ENCODE results near the gene MACROD2.
"Not testable (repeated sequence)": the region's sequence is repeated elsewhere in the genome, so short reads cannot be mapped to it uniquely, and the experiment has no call there.

Gene MACROD2

GRCh38 chr20:14889496-14890255, 894.4 kb downstream of the MACROD2 start:
- no peak for DNase-seq

- DNase-seq: no peak
Observed at GRCh38 chr20:14890713-14891112, 895.4 kb downstream of the MACROD2 start.

DNA sequence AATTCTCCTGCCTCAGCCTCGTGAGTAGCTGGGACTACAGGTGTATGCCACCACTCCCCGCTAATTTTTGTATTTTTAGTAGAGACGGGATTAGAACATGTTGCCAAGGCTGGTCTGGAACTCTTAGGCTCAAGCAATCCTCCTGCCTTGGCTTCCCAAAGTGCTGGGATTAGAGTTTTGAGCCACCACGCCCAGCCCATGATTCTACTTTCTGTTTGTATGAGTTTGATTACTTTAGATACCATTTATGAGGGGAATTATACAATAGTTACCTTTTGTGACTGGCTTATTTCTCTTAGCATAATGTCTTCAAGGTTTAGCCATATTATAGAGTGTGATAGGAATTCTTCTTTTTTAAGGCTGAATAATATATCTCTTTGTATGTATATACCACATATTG, 897.5 kb downstream of the MACROD2 start:
- DNase-seq: no peak

DNA sequence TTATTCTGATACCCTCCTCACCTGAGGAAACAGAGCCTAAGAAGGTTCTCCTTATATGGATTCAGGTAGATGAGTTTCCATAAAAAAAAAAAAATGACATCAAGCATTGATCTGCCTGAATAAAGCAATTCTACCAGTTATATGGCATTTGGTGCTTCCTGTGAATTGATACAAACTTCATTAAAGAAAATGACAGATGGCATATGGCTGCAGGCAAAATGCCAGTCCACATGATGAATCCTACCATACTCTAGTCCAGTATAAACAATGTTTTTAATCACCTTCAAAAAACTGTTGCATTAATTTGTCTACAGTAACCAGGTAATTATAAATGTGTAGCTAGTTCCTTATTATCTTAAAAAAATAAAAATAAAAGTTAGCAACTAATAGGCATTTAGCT, 901.3 kb downstream of the MACROD2 start:
- DNase-seq: no peak

GRCh38 chr20:14897608-14898007, 902.3 kb downstream of the MACROD2 start:
- DNase-seq: no peak

- no peak for DNase-seq
Observed at GRCh38 chr20:14902432-14903089, 907.2 kb downstream of the MACROD2 start.

DNA sequence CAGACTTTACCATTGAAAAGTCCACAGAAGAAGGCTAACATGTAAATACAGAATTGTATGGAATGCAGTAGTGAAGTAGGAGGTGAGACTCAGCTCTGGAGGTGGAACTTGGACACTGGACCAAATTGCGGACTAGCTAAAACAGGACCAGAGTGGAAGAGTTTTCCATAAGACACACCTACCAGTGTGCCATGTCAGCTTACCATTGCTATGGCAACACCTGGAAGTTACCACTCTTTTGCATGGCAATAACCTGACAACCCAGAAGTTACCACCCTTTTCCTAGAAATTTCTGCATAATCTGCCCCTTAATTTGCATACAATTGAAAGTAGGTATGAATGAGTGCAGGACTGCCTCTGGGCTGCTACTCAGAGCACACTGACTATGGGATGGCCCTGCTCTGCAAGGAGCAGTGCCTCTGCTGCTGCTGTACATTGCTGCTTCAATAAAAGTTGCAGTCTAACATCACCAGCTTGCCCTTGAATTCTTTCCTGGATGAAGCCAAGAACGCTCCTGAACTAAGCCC, 911.7 kb downstream of the MACROD2 start:
- DNase-seq: no peak

DNA sequence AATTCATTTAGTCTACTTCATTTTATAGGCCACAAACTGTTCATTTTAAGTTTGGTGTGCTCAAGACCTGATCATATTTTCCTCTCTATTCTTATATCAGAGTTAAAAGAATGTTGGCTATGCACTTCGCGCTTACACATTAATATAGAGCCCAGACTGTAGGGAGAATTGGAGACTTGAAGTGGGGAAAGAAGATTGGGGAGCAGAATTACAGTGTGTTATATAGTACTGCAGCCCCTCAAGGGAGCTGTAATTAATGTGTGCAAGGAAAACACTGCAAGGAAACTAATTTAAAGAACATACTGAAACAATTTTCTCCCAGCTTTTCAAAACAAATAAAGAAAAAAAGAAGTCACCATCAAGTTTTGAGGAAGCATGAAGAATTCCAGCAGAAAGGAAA, 914.8 kb downstream of the MACROD2 start:
- no peak for DNase-seq

GRCh38 chr20:14913896-14914620, 918.7 kb downstream of the MACROD2 start:
- no peak for DNase-seq

GRCh38 chr20:14914633-14915032, 919.3 kb downstream of the MACROD2 start:
- no peak for DNase-seq

DNA sequence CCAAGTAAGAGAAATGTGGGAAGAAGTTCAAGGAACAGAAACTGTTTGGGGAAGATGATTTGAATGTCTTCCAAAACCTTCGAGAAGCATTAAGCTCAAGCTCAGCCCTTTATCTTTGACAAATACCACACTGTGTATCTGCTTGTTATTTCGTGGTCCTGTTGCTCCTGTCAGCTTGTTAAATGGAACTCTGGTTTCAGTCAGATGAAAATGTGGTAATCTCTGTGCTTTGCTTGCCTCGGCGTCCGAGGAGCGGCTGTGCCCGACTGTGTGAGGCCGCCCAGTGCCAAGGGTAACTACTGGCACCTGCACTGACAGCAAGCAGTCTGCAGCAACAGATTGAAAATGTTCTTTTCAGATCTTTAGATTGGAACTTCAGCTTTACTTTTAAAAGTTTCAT, 920.0 kb downstream of the MACROD2 start:
- DNase-seq: no peak

DNA sequence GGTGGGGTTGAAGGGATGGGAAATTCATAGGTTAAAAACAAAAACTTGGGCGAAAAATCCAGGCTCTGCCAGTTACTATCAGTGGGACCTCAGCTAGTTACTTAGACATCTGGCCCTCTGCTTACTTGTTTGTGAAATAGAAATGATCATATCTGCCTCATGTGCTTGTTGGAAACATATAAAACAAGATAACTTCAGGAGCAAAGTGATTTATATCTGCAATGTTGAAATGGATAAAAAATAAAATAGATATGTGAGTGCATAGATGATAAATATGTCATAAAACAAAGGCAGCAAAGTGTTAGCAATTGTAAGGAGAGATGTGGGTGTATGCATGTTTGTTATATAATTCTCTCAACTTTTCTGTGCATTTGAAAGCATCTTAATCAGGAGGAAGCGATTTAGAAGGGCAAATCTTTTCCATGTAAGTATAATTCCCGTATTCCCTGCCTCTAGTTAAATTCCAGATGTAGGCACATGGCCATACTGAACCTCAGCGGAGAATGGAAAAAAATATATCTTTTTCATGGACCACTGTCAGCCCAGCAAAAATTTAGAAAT, 921.1 kb downstream of the MACROD2 start:
- DNase-seq: no peak

DNA sequence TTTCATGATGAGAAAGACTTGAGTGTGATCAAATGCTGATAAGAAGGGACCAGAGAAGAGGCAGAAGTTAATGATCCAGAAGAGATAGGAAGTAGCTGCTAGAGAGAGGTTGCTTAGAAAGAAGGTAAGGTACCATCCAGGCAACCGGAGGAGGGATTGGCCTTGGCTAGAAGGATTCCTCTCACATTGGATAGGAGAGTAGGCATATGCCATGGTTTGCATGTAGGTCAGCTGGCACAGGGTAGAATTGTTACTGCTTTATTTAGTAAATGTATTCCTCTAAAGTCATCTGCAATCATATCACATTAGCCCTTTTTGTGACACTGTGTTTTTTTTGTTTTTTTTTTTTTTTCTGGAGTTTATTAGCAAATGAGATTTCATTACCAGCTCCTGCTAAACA, 923.0 kb downstream of the MACROD2 start:
- no peak for DNase-seq

DNA sequence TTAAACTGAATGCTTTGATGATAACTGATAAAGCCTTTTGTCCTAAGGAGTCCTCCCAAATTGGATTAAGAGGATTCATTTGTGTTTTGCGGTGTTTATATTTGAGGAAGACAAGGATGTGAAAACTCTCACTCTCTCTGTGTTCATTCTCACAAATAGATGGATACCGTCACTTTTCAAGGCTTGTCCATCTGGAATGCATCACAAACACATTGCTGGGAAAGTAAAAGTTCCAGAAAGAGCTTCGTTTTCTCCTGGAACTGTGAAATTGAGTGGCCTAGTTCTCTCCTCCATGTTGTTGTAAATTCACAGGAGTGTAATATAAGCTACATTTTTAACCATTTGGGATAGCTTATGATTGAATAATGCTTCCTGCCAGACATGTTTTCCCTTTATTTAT, 923.7 kb downstream of the MACROD2 start:
- DNase-seq: no peak

GRCh38 chr20:14919501-14920081, 924.3 kb downstream of the MACROD2 start:
- no peak for DNase-seq

DNA sequence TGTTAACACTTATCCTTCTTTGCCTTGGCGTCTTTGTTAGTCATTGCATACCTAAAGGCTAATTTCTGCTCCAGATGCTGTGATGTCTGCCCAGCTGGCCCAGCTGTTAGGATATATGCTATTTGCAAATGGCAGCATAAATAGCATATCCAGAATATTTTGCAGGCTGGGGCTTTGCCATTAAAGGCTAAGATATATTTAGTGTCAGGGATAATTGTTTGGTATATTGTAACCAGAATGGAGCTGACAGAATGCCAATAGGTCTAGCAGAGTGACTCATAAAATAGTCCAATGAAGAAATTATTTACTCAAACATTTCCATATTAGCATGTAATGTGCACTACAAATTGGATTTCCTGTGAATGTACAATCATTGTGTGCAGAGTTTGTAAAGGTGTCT, 926.2 kb downstream of the MACROD2 start:
- DNase-seq: no peak

GRCh38 chr20:14922503-14923267, 927.4 kb downstream of the MACROD2 start:
- DNase-seq: no peak

GRCh38 chr20:14924433-14924832, 929.1 kb downstream of the MACROD2 start:
- DNase-seq: no peak

DNA sequence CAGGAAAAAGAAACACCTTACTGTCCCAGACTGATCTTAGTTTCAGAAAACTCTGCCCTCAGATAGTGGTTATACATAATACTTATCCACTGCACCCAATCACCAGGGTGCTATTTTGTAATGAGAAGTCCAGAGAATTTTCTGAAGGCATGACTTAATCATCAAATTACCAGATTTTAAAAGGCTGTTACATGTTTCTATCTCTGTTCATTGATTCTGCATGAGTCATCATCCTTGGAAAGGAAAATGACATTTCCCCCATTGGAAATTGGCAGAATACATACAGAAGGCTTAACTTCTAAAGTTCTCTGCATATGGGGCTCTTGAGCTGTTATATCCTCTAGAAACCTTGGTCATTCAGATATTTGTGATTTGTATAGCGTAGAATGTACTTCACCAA, 930.0 kb downstream of the MACROD2 start:
- DNase-seq: no peak

DNA sequence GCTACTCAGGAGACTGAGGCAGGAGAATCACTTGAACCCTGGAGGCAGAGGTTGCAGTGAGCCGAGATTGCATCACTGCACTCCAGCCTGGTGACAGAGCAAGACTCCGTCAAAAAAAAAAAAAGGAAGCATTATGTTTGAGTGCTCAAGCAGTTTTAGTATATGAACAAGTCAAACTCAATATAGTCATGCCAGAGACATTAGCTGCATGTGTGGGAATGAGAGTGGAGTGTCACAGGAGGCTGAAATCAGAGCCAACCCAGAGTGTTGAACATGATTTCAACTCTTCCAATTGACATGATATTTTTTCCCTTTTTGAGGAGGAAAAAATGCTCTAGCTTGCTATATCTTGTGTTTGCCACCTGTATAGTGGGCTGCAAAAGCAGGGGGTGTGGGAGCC, 931.1 kb downstream of the MACROD2 start:
- DNase-seq: not testable (repeated sequence)

DNA sequence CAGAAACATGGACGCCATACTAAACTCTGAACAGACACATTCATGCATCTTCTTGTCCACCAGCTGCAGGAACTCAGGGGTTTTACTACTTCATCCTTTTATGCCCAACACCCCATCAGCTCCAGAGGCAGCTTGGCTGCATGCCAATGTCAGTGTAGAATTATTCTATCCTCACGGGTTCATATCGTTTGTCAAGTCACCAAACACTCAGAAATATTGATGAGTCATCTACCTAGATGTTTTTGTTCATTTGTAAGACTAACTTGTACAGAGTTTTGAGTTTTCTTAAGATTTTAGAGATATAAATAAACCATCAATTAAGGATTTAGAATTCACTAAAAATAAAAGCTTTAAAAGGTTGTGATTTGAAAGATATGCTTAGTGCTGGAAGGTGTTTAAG, 932.8 kb downstream of the MACROD2 start:
- DNase-seq: peak; percentile 1

GRCh38 chr20:14929388-14929787, 934.1 kb downstream of the MACROD2 start:
- no peak for DNase-seq

All from hematopoietic multipotent progenitor cell treated with erythropoietin and hydrocortisone succinate and interleukin-3 and kit ligand, for 6 days (in vitro differentiated cells).